Epithelial cell of esophagus (primary cell): Measurements from ENCODE around the gene CFAP299.

Experiments
- DNase-seq: peaks from one replicate; pipeline ENCODE4 v3.0.0; 2010; ENCODE audit warnings: low read depth
- H3K4me3 ChIP-seq: 2 replicates; pipeline ENCODE4 v1.5.1; 2011; ENCODE audit warnings: mild to moderate bottlenecking, low read length, control low read depth
- CTCF ChIP-seq: IDR thresholded peaks from 2 replicates; pipeline ENCODE4 v1.5.1; 2011; ENCODE audit warnings: low read depth, mild to moderate bottlenecking, low read length, control low read depth, inconsistent platforms; ENCODE audit not compliant: insufficient read depth; ENCODE audit errors: missing control alignments

Gene CFAP299

GRCh38 chr4:80360084-80360483, 24.6 kb downstream of the CFAP299 start:
- H3K4me3 ChIP-seq = no peak overlapping the region
- TF ChIP-seq CTCF = no peak
- DNase-seq = no peak

- DNase-seq = peak; percentile 12
- TF ChIP-seq CTCF = no peak
- no peak overlapping the region for H3K4me3 ChIP-seq
These were observed 25.4 kb downstream of the CFAP299 start for GRCh38 chr4:80360900-80361299.

- peak; percentile 20 for TF ChIP-seq CTCF
- peak; percentile 44 for DNase-seq
- no peak overlapping the region for H3K4me3 ChIP-seq
These were observed 25.9 kb downstream of the CFAP299 start for GRCh38 chr4:80361329-80361900.

GRCh38 chr4:80362578-80363181, 27.1 kb downstream of the CFAP299 start:
- peak; percentile 60 for DNase-seq
- TF ChIP-seq CTCF = peak; percentile 88

GRCh38 chr4:80365928-80366327, 30.4 kb downstream of the CFAP299 start:
- no peak overlapping the region for H3K4me3 ChIP-seq
- DNase-seq = peak; percentile 78
- TF ChIP-seq CTCF = peak; percentile 87

More at GRCh38 chr4:80362578-80363181, 27.1 kb downstream of the CFAP299 start:
- no peak overlapping the region for H3K4me3 ChIP-seq

- TF ChIP-seq CTCF = peak; percentile 2
- no peak overlapping the region for H3K4me3 ChIP-seq
- peak; percentile 67 for DNase-seq
These were observed 32.2 kb downstream of the CFAP299 start for GRCh38 chr4:80367737-80368136.

GRCh38 chr4:80370635-80371034, 35.1 kb downstream of the CFAP299 start:
- DNase-seq = no peak
- no peak overlapping the region for H3K4me3 ChIP-seq
- TF ChIP-seq CTCF = no peak
